CD8-positive, alpha-beta memory T cell (primary cell): ENCODE results near the gene COQ7. TPM values are rescaled to one million over a fixed set of nuclear protein-coding genes. Genes with fewer than 3 reads are reported as not detected.

ENCODE experiments used
- CTCF ChIA-PET: fragments of 350-600 bp; sonication (Branson Sonifier 250); formaldehyde crosslinking; loops from one replicate; lab custom pipeline; 2021; ENCODE audit warnings: antibody characterized with exemption; lab: Charles Lee
- POLR2A ChIA-PET: fragments of 350-600 bp; sonication (Branson Sonifier 250); formaldehyde crosslinking; loops from one replicate; lab custom pipeline; 2021; ENCODE audit warnings: antibody characterized with exemption; lab: Charles Lee
- DNase-seq, 5 donors: peaks; one replicate each; pipeline versions ENCODE4 v3.0.0 to v3.0.0-alpha.2; 2020 to 2022; ENCODE audit warnings: mixed read lengths in 1 of 5
- H3K27ac ChIP-seq: one replicate; pipeline ENCODE4 v1.7.0; 2013; ENCODE audit warnings: low read depth, mild to moderate bottlenecking, low read length, moderate library complexity
- H3K27me3 ChIP-seq: 2 replicates; pipeline ENCODE4 v1.7.0; 2013; ENCODE audit warnings: low read length, mild to moderate bottlenecking; ENCODE audit not compliant: insufficient read depth, poor library complexity, severe bottlenecking
- H3K36me3 ChIP-seq: 2 replicates; pipeline ENCODE4 v1.7.0; 2013; ENCODE audit warnings: mild to moderate bottlenecking, low read length, moderate library complexity; ENCODE audit not compliant: insufficient read depth
- H3K4me1 ChIP-seq: 2 replicates; pipeline ENCODE4 v1.7.0; 2013; ENCODE audit warnings: mild to moderate bottlenecking, low read length, moderate library complexity; ENCODE audit not compliant: insufficient read depth
- H3K4me3 ChIP-seq: 2 replicates; pipeline ENCODE4 v1.7.0; 2013; ENCODE audit warnings: mild to moderate bottlenecking, low read length
- H3K9me3 ChIP-seq: 2 replicates; pipeline ENCODE4 v1.7.0; 2013; ENCODE audit warnings: mild to moderate bottlenecking, low read length
- H3K27ac Mint-ChIP-seq, 8 donors: one replicate each; pipeline ENCODE4 v1.8.0; 2020 to 2021; ENCODE audit warnings: mixed read lengths in 8 of 8, mild to moderate bottlenecking in 6 of 8, inconsistent platforms in 3 of 8, moderate library complexity in 3 of 8
- H3K27me3 Mint-ChIP-seq, 2 donors: one replicate each; pipeline ENCODE4 v1.8.0; 2020 to 2021; ENCODE audit warnings: mixed read lengths in 2 of 2, mild to moderate bottlenecking in 1 of 2, moderate library complexity in 1 of 2
- H3K36me3 Mint-ChIP-seq, 3 donors: one replicate each; pipeline ENCODE4 v1.8.0; 2020 to 2021; ENCODE audit warnings: mixed read lengths in 3 of 3, inconsistent platforms in 1 of 3, mild to moderate bottlenecking in 1 of 3
- H3K4me1 Mint-ChIP-seq, 3 donors: one replicate each; pipeline ENCODE4 v1.8.0; 2020 to 2021; ENCODE audit warnings: mixed read lengths in 3 of 3, inconsistent platforms in 1 of 3, mild to moderate bottlenecking in 1 of 3
- H3K4me3 Mint-ChIP-seq, 7 donors: one replicate each; pipeline ENCODE4 v1.8.0; 2020 to 2021; ENCODE audit warnings: mixed read lengths in 7 of 7, mild to moderate bottlenecking in 6 of 7, moderate library complexity in 4 of 7, inconsistent platforms in 2 of 7
- H3K9me3 Mint-ChIP-seq, 5 donors: one replicate each; pipeline ENCODE4 v1.8.0; 2020 to 2022; ENCODE audit warnings: mixed read lengths in 5 of 5, mild to moderate bottlenecking in 3 of 5, moderate library complexity in 2 of 5, inconsistent platforms in 1 of 5
- polyA plus RNA-seq: library from polyadenylated mRNA; unstranded; fragments of 300-500 nt; fragmentation: Illumina TruSeq; gene quantifications from one replicate; pipeline ENCODE4 v1.2.3, GENCODE V29; 2021
- total RNA-seq, 2 experiments: library from RNA; stranded (reverse); gene quantifications; one replicate each; pipeline ENCODE4 v1.2.3, GENCODE V29; 2021

The COQ7 gene
- total and polyA plus RNA-seq, 3 experiments from 2014 or later = 13.2 to 22.4 (median 22.4) TPM

- Histone ChIP-seq H3K36me3 (no peaks in the 10 kb centered on the region), H3K4me3 (no peak overlapping the region), H3K9me3 (no peaks in the 10 kb centered on the region), H3K27ac (no peak overlapping the region), H3K4me1 (no peaks in the 10 kb centered on the region), H3K27me3 (no peaks in the 10 kb centered on the region)
- CTCF ChIA-PET = no interaction called here
- no peaks in the 10 kb centered on the region for H3K36me3 Mint-ChIP-seq
- peak overlapping the region in 1 of 8 donors; percentile 48 for H3K27ac Mint-ChIP-seq
- no peaks in the 10 kb centered on the region for H3K4me1 Mint-ChIP-seq
- POLR2A ChIA-PET = no interaction called here
- H3K27me3 Mint-ChIP-seq = peaks cover 0 to 9% of the 10 kb centered on the region in 2 donors
- H3K4me3 Mint-ChIP-seq = no peak overlapping the region
- DNase-seq = no peak
- H3K9me3 Mint-ChIP-seq = no peaks in the 10 kb centered on the region
Measured at GRCh38 chr16:19044769-19045168, 22.6 kb upstream of the COQ7 start.

GRCh38 chr16:19046062-19046461 is 21.4 kb upstream of the COQ7 start:
- peaks cover 0 to 4% of the 10 kb centered on the region in 2 donors for H3K27me3 Mint-ChIP-seq
- H3K9me3 ChIP-seq = no peaks in the 10 kb centered on the region
- no peaks in the 10 kb centered on the region for H3K36me3 ChIP-seq
- H3K36me3 Mint-ChIP-seq = no peaks in the 10 kb centered on the region
- DNase-seq = no peak
- no peaks in the 10 kb centered on the region for H3K9me3 Mint-ChIP-seq
- H3K27ac ChIP-seq = no peak overlapping the region
- H3K27me3 ChIP-seq = no peaks in the 10 kb centered on the region
- no peak overlapping the region for H3K4me3 Mint-ChIP-seq
- H3K4me3 ChIP-seq = no peak overlapping the region
- POLR2A ChIA-PET = no interaction called here
- CTCF ChIA-PET = no interaction called here
- H3K4me1 ChIP-seq = no peaks in the 10 kb centered on the region
- no peak overlapping the region for H3K27ac Mint-ChIP-seq
- H3K4me1 Mint-ChIP-seq = no peaks in the 10 kb centered on the region

GRCh38 chr16:19062706-19063105 is 4.7 kb upstream of the COQ7 start:
- DNase-seq = no peak
- Histone ChIP-seq H3K4me3 (no peak overlapping the region), H3K27ac (no peak overlapping the region), H3K4me1 (peaks cover 3% of the 10 kb centered on the region), H3K36me3 (no peaks in the 10 kb centered on the region), H3K9me3 (no peaks in the 10 kb centered on the region), H3K27me3 (no peaks in the 10 kb centered on the region)
- Mint-ChIP-seq H3K36me3 (peaks cover 0 to 4% (median 2%) of the 10 kb centered on the region in 3 donors), H3K27ac (no peak overlapping the region), H3K4me3 (no peak overlapping the region), H3K4me1 (peaks cover 4 to 8% (median 5%) of the 10 kb centered on the region in 3 donors), H3K9me3 (no peaks in the 10 kb centered on the region), H3K27me3 (peaks cover 4 to 22% of the 10 kb centered on the region in 2 donors)
- ChIA-PET CTCF (interaction anchor here (1.5 kb wide), 1 partner anchor 23 kb away, joined by 4 read pairs; no protein-coding TSS in a partner anchor), POLR2A (no interaction called here)

- Mint-ChIP-seq H3K36me3 (peaks cover 0 to 13% (median 2%) of the 10 kb centered on the region in 3 donors), H3K27me3 (peaks cover 1 to 3% of the 10 kb centered on the region in 2 donors), H3K9me3 (no peaks in the 10 kb centered on the region), H3K27ac (peak overlapping the region; percentile 92 to 100 (median 98)), H3K4me3 (peak overlapping the region; percentile 92 to 96 (median 95)), H3K4me1 (peaks cover 6 to 22% (median 18%) of the 10 kb centered on the region in 3 donors)
- no peak for DNase-seq
- Histone ChIP-seq H3K36me3 (no peaks in the 10 kb centered on the region), H3K4me3 (no peak overlapping the region), H3K27ac (peak overlapping the region; percentile 100), H3K4me1 (peaks cover 14% of the 10 kb centered on the region), H3K27me3 (no peaks in the 10 kb centered on the region), H3K9me3 (no peaks in the 10 kb centered on the region)
- POLR2A ChIA-PET = interaction anchor here (1.0 kb wide), 1 partner anchor 266 kb away, joined by 4 read pairs; the partner anchor contains the start of gene ARL6IP1
- CTCF ChIA-PET = interaction anchor here (0.9 to 1.6 kb wide), 4 partner anchors 8 to 488 kb away, joined by 3 to 9 read pairs (median 3); partner anchors contain the start of genes RPS15A and VPS35L
Measured at GRCh38 chr16:19066988-19067348, 446 bp upstream of the COQ7 start.

- peaks cover 8 to 22% (median 19%) of the 10 kb centered on the region in 3 donors for H3K4me1 Mint-ChIP-seq
- no peak for DNase-seq
- CTCF ChIA-PET = interaction anchor here (0.7 to 1.7 kb wide), 8 partner anchors 9 to 687 kb away, joined by 3 to 9 read pairs (median 3); partner anchors contain the start of gene VPS35L
- H3K9me3 Mint-ChIP-seq = no peaks in the 10 kb centered on the region
- peaks cover 0 to 1% of the 10 kb centered on the region in 2 donors for H3K27me3 Mint-ChIP-seq
- H3K27ac Mint-ChIP-seq = peak overlapping the region; percentile 92 to 100 (median 98)
- H3K4me3 ChIP-seq = peak overlapping the region; percentile 93
- H3K4me1 ChIP-seq = peaks cover 14% of the 10 kb centered on the region
- POLR2A ChIA-PET = interaction anchor here (0.6 to 1.0 kb wide), 5 partner anchors 27 to 456 kb away, joined by 3 to 7 read pairs (median 4); partner anchors contain the start of genes ARL6IP1 and CCP110
- no peaks in the 10 kb centered on the region for H3K36me3 ChIP-seq
- H3K27me3 ChIP-seq = no peaks in the 10 kb centered on the region
- peak overlapping the region; percentile 100 for H3K27ac ChIP-seq
- no peaks in the 10 kb centered on the region for H3K9me3 ChIP-seq
- peaks cover 0 to 21% (median 2%) of the 10 kb centered on the region in 3 donors for H3K36me3 Mint-ChIP-seq
- peak overlapping the region; percentile 92 to 96 (median 95) for H3K4me3 Mint-ChIP-seq
Measured at GRCh38 chr16:19068237-19068815, 912 bp downstream of the COQ7 start.

- Histone ChIP-seq H3K27ac (no peak overlapping the region), H3K4me1 (peaks cover 12% of the 10 kb centered on the region), H3K4me3 (no peak overlapping the region), H3K27me3 (no peaks in the 10 kb centered on the region), H3K9me3 (no peaks in the 10 kb centered on the region), H3K36me3 (no peaks in the 10 kb centered on the region)
- H3K4me1 Mint-ChIP-seq = peaks cover 6 to 18% (median 17%) of the 10 kb centered on the region in 3 donors
- peak; percentile 12 to 60 (median 23) for DNase-seq
- CTCF ChIA-PET = interaction anchor here (0.7 to 1.3 kb wide), 2 partner anchors 14 to 270 kb away, joined by 3 to 5 read pairs; partner anchors contain the start of gene ARL6IP1
- H3K4me3 Mint-ChIP-seq = peak overlapping the region in 1 of 7 donors; percentile 51
- POLR2A ChIA-PET = no interaction called here
- no peaks in the 10 kb centered on the region for H3K27me3 Mint-ChIP-seq
- peak overlapping the region in 2 of 8 donors; percentile 53 to 85 for H3K27ac Mint-ChIP-seq
- H3K36me3 Mint-ChIP-seq = peaks cover 2 to 46% (median 10%) of the 10 kb centered on the region in 3 donors
- no peaks in the 10 kb centered on the region for H3K9me3 Mint-ChIP-seq
Measured at GRCh38 chr16:19071811-19072777, 4.7 kb downstream of the COQ7 start.

GRCh38 chr16:19073344-19073743 is 5.9 kb downstream of the COQ7 start:
- peak overlapping the region in 2 of 8 donors; percentile 19 to 72 for H3K27ac Mint-ChIP-seq

More at GRCh38 chr16:19073344-19073743, 5.9 kb downstream of the COQ7 start:
- no peak for DNase-seq
- Histone ChIP-seq H3K27me3 (no peaks in the 10 kb centered on the region), H3K4me3 (no peak overlapping the region), H3K27ac (no peak overlapping the region), H3K9me3 (no peaks in the 10 kb centered on the region), H3K36me3 (no peaks in the 10 kb centered on the region), H3K4me1 (peaks cover 7% of the 10 kb centered on the region)
- POLR2A ChIA-PET = no interaction called here
- Mint-ChIP-seq H3K36me3 (peaks cover 4 to 47% (median 12%) of the 10 kb centered on the region in 3 donors), H3K27me3 (no peaks in the 10 kb centered on the region), H3K4me3 (no peak overlapping the region), H3K9me3 (no peaks in the 10 kb centered on the region), H3K4me1 (peaks cover 4 to 9% (median 8%) of the 10 kb centered on the region in 3 donors)
- CTCF ChIA-PET = interaction anchor here (1.3 kb wide), 1 partner anchor 13 kb away, joined by 5 read pairs; no protein-coding TSS in a partner anchor
